CMK (cell line): ENCODE measurements around the gene DSC1.
"Not testable (repeated sequence)": the region's sequence is repeated elsewhere in the genome, so short reads cannot be mapped to it uniquely, and the experiment has no call there.

Experiments
- DNase-seq: peaks from one replicate; pipeline ENCODE4 v3.0.0-alpha.2; 2010; ENCODE audit warnings: low read depth

The DSC1 gene

GRCh38 chr18:31176531-31176930, 13.9 kb upstream of the DSC1 start:
- no peak for DNase-seq

GRCh38 chr18:31171144-31171839, 8.6 kb upstream of the DSC1 start:
- DNase-seq, result no peak

GRCh38 chr18:31170335-31170734, 7.7 kb upstream of the DSC1 start:
- DNase-seq, result no peak

- DNase-seq, result no peak
Measured at GRCh38 chr18:31162419-31162793, 250 bp downstream of the DSC1 start.

GRCh38 chr18:31161757-31162418, 768 bp downstream of the DSC1 start:
- DNase-seq, result no peak

GRCh38 chr18:31156821-31157763, 5.6 kb downstream of the DSC1 start:
- no peak for DNase-seq

GRCh38 chr18:31155498-31155897, 7.2 kb downstream of the DSC1 start:
- no peak for DNase-seq

- no peak for DNase-seq
Measured at GRCh38 chr18:31154181-31154580, 8.5 kb downstream of the DSC1 start.

GRCh38 chr18:31149351-31149750, 13.3 kb downstream of the DSC1 start:
- DNase-seq, result no peak

GRCh38 chr18:31148600-31148999, 14.1 kb downstream of the DSC1 start:
- no peak for DNase-seq

- no peak for DNase-seq
Measured at GRCh38 chr18:31146809-31147208, 15.8 kb downstream of the DSC1 start.

GRCh38 chr18:31143025-31143424, 19.6 kb downstream of the DSC1 start:
- no peak for DNase-seq

GRCh38 chr18:31138709-31139108, 23.9 kb downstream of the DSC1 start:
- DNase-seq, result no peak

- DNase-seq, result no peak
Measured at GRCh38 chr18:31134988-31135529, 27.6 kb downstream of the DSC1 start.

GRCh38 chr18:31129398-31130115, 33.1 kb downstream of the DSC1 start:
- no peak for DNase-seq

GRCh38 chr18:31125878-31126277, 36.8 kb downstream of the DSC1 start:
- no peak for DNase-seq

- not testable (repeated sequence) for DNase-seq
Measured at GRCh38 chr18:31123125-31123524, 39.5 kb downstream of the DSC1 start.

- no peak for DNase-seq
Measured at GRCh38 chr18:31120594-31120993, 42.1 kb downstream of the DSC1 start.

- DNase-seq, result no peak
Measured at GRCh38 chr18:31116853-31117595, 45.6 kb downstream of the DSC1 start.

GRCh38 chr18:31112804-31113203, 49.9 kb downstream of the DSC1 start:
- no peak for DNase-seq

GRCh38 chr18:31105733-31106132, 56.9 kb downstream of the DSC1 start:
- DNase-seq, result no peak
